GM23248 (cell line): ENCODE data around the gene EDA. TPM values are rescaled to one million over a fixed set of nuclear protein-coding genes. Genes with fewer than 3 reads are reported as not detected.

Experiments
- DNase-seq: peaks from one replicate; pipeline ENCODE4 v3.0.0-alpha.2; 2015
- H2AFZ ChIP-seq: fragments of 200-600 bp; sonication (generic); 2 replicates; pipeline ENCODE4 v1.6.1; 2016; ENCODE audit warnings: antibody characterized with exemption
- H3F3A ChIP-seq: fragments of 200-600 bp; sonication (generic); 2 replicates; pipeline ENCODE4 v1.6.1; 2016; ENCODE audit warnings: mild to moderate bottlenecking, antibody characterized with exemption, mixed run types; ENCODE audit not compliant: insufficient read depth
- H3K27ac ChIP-seq: fragments of 200-600 bp; sonication (generic); 2 replicates; pipeline ENCODE4 v1.5.1; 2016; ENCODE audit warnings: mild to moderate bottlenecking
- H3K27me3 ChIP-seq: fragments of 200-600 bp; sonication (generic); replicated peaks from 2 replicates; pipeline ENCODE4 v1.6.1; 2016; ENCODE audit warnings: mild to moderate bottlenecking; ENCODE audit not compliant: insufficient read depth
- H3K36me3 ChIP-seq: fragments of 200-600 bp; sonication (generic); 2 replicates; pipeline ENCODE4 v1.6.1; 2016; ENCODE audit warnings: low read depth, mild to moderate bottlenecking
- H3K4me1 ChIP-seq: fragments of 200-600 bp; sonication (generic); 2 replicates; pipeline ENCODE4 v1.6.1; 2016; ENCODE audit warnings: mild to moderate bottlenecking; ENCODE audit not compliant: insufficient read depth
- H3K4me2 ChIP-seq: fragments of 200-600 bp; sonication (generic); one replicate; pipeline ENCODE4 v1.6.1; 2016; ENCODE audit warnings: mild to moderate bottlenecking; ENCODE audit not compliant: unreplicated experiment
- H3K4me3 ChIP-seq: fragments of 200-600 bp; sonication (generic); 2 replicates; pipeline ENCODE4 v1.5.1; 2016; ENCODE audit warnings: mild to moderate bottlenecking
- H3K79me2 ChIP-seq: fragments of 200-600 bp; sonication (generic); 2 replicates; pipeline ENCODE4 v1.6.1; 2016; ENCODE audit warnings: mild to moderate bottlenecking; ENCODE audit not compliant: insufficient read depth
- H3K9ac ChIP-seq: fragments of 200-600 bp; sonication (generic); 2 replicates; pipeline ENCODE4 v1.6.1; 2016; ENCODE audit warnings: mild to moderate bottlenecking
- H3K9me2 ChIP-seq: fragments of 200-600 bp; sonication (generic); 2 replicates; pipeline ENCODE4 v1.6.1; 2016; ENCODE audit warnings: mixed run types, mild to moderate bottlenecking, moderate library complexity; ENCODE audit not compliant: insufficient read depth
- H3K9me3 ChIP-seq: fragments of 200-600 bp; sonication (generic); one replicate; pipeline ENCODE4 v1.6.1; 2017; ENCODE audit warnings: low read depth
- H4K20me1 ChIP-seq: fragments of 200-600 bp; sonication (generic); 2 replicates; pipeline ENCODE4 v1.6.0; 2016; ENCODE audit not compliant: insufficient read depth
- EZH2 ChIP-seq: fragments of 200-600 bp; sonication (generic); IDR thresholded peaks from 2 replicates; pipeline ENCODE4 v1.6.1; 2018; ENCODE audit warnings: antibody characterized with exemption, mild to moderate bottlenecking; ENCODE audit not compliant: insufficient read depth, poor library complexity, severe bottlenecking
- EZH2phosphoT487 ChIP-seq: fragments of 200-600 bp; sonication (generic); IDR thresholded peaks from 2 replicates; pipeline ENCODE4 v1.6.1; 2018; ENCODE audit warnings: antibody characterized with exemption, moderate library complexity, mild to moderate bottlenecking, low read depth; ENCODE audit not compliant: insufficient read depth
- WGBS, 2 experiments: methylation state at CpG; one replicate each; pipeline ENCODE4 v1.1.6; 2015 to 2017; ENCODE audit warnings: low lambda C conversion rate in 2 of 2, low coverage in 1 of 2; ENCODE audit errors: missing lambda C conversion rate in 2 of 2; 5-methylcytosine and 5-hydroxymethylcytosine counted together
- in situ Hi-C: fragments of 300-500 bp; cut with MboI; formaldehyde crosslinking; loops from 2 replicates; pipeline ENCODE4 v1.15.0; 2020
- microRNA-seq: library from miRNA; unstranded; fragments of <30 nt; microRNA quantifications from one replicate; pipeline ENCODE4, GENCODE V29; 2016; ENCODE audit warnings: borderline number of aligned reads
- polyA plus RNA-seq: library from polyadenylated mRNA; unstranded; fragments of >200 nt; fragmentation: Nextera tagmentation; extraction: Ambion mirVana; gene quantifications from 2 replicates; pipeline ENCODE4 v1.2.1, GENCODE V29; 2016
- small RNA-seq: library from RNA; depleted of rRNA; stranded (forward); fragments of <200 nt; gene quantifications from one replicate; pipeline ENCODE3, GENCODE V24; 2014; ENCODE audit warnings: low read depth, low replicate concordance
- total RNA-seq: library from RNA; depleted of rRNA; stranded (reverse); fragments of >200 nt; shearing (Covaris generic); gene quantifications from 2 replicates; pipeline ENCODE4 v1.2.3, GENCODE V29; 2014; rRNA removed

Gene EDA
- total and polyA plus RNA-seq, 2 experiments from 2014 or later = 0.11 TPM; not detected in 1

DNA sequence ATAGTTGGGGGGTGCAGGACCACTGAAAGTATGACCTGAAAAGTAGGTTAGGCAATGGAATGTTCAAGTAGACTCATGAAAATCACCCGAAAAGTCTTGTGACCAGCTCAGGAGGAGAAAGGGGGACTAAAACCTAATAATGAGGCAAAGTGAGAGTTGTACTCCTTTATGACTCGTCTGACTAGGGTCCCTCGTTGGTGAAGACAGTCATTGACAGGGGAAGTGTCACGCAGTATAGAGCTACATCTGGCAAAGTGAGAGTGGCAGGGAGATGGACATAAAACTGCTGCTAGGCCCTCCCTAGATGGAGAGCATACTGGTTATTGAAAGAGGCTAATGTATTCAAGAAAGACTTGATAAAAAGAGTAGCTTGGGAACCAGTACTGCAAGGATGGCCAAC lies 466.8 kb downstream of the EDA start:
- H3K27me3 ChIP-seq = no peaks in the 10 kb centered on the region
- H3K36me3 ChIP-seq = no peaks in the 10 kb centered on the region
- DNase-seq = no peak
- no peaks in the 10 kb centered on the region for H3K79me2 ChIP-seq
- H3K4me1 ChIP-seq = peaks cover 3% of the 10 kb centered on the region; the same call in 1 of the 2 replicates
- H3K9ac ChIP-seq = no peak overlapping the region
- H3F3A ChIP-seq = no peaks in the 10 kb centered on the region
- H3K9me3 ChIP-seq = no peaks in the 10 kb centered on the region
- no peak overlapping the region for H2AFZ ChIP-seq
- H3K4me3 ChIP-seq = no peak overlapping the region
- 68 to 75% methylated on average over 4 of the region's 4 CpGs for WGBS, 2 experiments
- TF ChIP-seq EZH2phosphoT487 (no peak), EZH2 (no peak)
- in situ Hi-C loops = loop anchor here (25.0 kb wide), 1 partner anchor 545 kb away; no protein-coding TSS in a partner anchor
- H3K9me2 ChIP-seq = no peaks in the 10 kb centered on the region
- H4K20me1 ChIP-seq = no peaks in the 10 kb centered on the region
- H3K4me2 ChIP-seq = no peak overlapping the region
- H3K27ac ChIP-seq = no peak overlapping the region

GRCh38 chrX:70084592-70085240 lies 468.8 kb downstream of the EDA start:
- H3K27me3 ChIP-seq = no peaks in the 10 kb centered on the region
- peaks cover 12% of the 10 kb centered on the region for H3K4me1 ChIP-seq
- in situ Hi-C loops = loop anchor here (25.0 kb wide), 1 partner anchor 547 kb away; no protein-coding TSS in a partner anchor
- H3K4me2 ChIP-seq = no peak overlapping the region
- H3K9me3 ChIP-seq = no peaks in the 10 kb centered on the region
- H3K36me3 ChIP-seq = no peaks in the 10 kb centered on the region
- H2AFZ ChIP-seq = no peak overlapping the region
- H3K4me3 ChIP-seq = no peak overlapping the region
- WGBS, 2 experiments = 20 to 29% methylated on average over 5 of the region's 5 CpGs
- TF ChIP-seq EZH2phosphoT487 (no peak), EZH2 (no peak)
- H3K9me2 ChIP-seq = no peaks in the 10 kb centered on the region
- no peak overlapping the region for H3K9ac ChIP-seq
- no peaks in the 10 kb centered on the region for H4K20me1 ChIP-seq
- H3K79me2 ChIP-seq = no peaks in the 10 kb centered on the region
- no peaks in the 10 kb centered on the region for H3F3A ChIP-seq
- no peak for DNase-seq
- H3K27ac ChIP-seq = no peak overlapping the region

DNA sequence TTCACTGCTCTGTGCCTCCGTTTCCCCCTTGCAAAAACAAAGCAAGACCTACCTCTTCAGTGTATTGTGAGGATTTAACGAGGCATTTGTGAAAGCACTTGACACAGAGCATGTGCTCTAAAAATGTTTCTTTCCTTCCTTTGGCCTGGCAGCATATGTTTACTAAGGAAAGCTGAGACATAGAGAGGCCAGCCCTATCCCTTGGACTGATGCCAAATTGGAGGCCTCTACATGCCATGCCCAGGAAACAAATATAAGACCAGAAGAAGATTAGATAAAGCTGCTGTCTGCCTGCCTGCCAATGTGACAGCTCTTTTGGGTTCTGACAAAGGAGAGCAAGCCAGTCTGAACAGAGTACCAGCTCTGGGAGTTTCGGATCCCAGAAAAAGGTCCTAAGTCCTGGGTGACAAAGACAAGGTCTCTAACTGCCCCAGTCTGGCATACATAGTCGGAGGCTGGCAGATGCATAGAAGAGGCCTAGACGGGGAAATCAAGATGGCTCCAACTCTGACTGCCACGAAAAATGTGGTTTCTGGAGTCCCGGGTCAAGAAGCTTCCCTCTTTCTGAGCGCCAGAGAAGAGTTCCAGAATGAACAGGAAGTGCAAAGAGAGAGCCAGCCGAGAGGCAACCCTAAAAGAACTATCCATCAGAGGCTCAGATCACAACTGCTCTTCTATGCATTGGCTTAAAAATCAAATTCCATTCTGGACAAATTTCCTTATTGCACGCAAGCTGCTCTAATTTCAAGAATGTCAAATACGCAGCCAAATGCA lies 472.1 kb downstream of the EDA start:
- Histone ChIP-seq H3K4me1 (peaks cover 22% of the 10 kb centered on the region), H3K27ac (peak overlapping the region; percentile 71), H3K4me2 (no peak overlapping the region), H3K4me3 (no peak overlapping the region), H3F3A (peaks cover 7% of the 10 kb centered on the region; the same call in 1 of the 2 replicates), H3K9me3 (no peaks in the 10 kb centered on the region), H3K27me3 (no peaks in the 10 kb centered on the region), H2AFZ (peak overlapping the region; percentile 82), H3K9ac (0 out of 2 replicates have a peak overlapping the region, but pooled peaks have one; percentile 36), H3K9me2 (no peaks in the 10 kb centered on the region), H3K79me2 (no peaks in the 10 kb centered on the region), H3K36me3 (no peaks in the 10 kb centered on the region), H4K20me1 (no peaks in the 10 kb centered on the region)
- 10 to 12% methylated on average over 9 to 11 of the region's 11 CpGs for WGBS, 2 experiments
- no peak for TF ChIP-seq EZH2
- DNase-seq = peak; percentile 50
- in situ Hi-C loops = loop anchor here (25.0 kb wide), 1 partner anchor 551 kb away; no protein-coding TSS in a partner anchor

DNA sequence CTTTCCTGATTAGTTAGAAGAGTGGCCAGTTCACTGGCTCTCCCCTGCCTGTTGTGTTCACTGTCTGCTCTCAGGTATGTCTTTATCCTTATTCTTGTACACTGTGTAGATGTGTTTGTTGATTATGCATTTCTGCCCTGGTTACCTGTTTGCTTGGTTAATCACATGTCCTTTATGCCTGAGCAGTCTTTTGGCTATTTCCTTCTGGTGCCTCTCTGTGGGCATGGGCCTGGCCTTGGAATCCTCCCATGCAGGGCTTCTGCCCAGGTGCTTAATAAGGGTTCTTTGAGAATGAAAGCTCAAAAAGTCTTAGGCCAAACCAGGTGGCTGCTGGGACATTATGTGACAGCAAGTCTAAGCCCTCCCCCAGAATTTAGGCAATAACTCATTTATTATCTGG lies 472.8 kb downstream of the EDA start:
- Histone ChIP-seq H3K9ac (no peak overlapping the region), H4K20me1 (no peaks in the 10 kb centered on the region)
- in situ Hi-C loops = loop anchor here (25.0 kb wide), 1 partner anchor 551 kb away; no protein-coding TSS in a partner anchor

More for the DNA sequence above, 472.8 kb downstream of the EDA start:
- no peaks in the 10 kb centered on the region for H3K27me3 ChIP-seq
- TF ChIP-seq EZH2phosphoT487 (no peak), EZH2 (no peak)
- H3F3A ChIP-seq = peaks cover 7% of the 10 kb centered on the region; the same call in 1 of the 2 replicates
- no peak overlapping the region for H3K27ac ChIP-seq
- no peak for DNase-seq
- no peak overlapping the region for H3K4me2 ChIP-seq
- no peak overlapping the region; the same call in 1 of the 2 replicates for H2AFZ ChIP-seq
- H3K4me1 ChIP-seq = peaks cover 22% of the 10 kb centered on the region
- H3K36me3 ChIP-seq = no peaks in the 10 kb centered on the region
- no peak overlapping the region for H3K4me3 ChIP-seq
- no peaks in the 10 kb centered on the region for H3K9me3 ChIP-seq
- no peaks in the 10 kb centered on the region for H3K9me2 ChIP-seq
- no peaks in the 10 kb centered on the region for H3K79me2 ChIP-seq

Small RNA genes lying within 50 kb of the gene (microRNA-seq; reads per million reads assigned to microRNA genes)
- gene MIR676 = not detected

Small RNA genes lying within 50 kb of the gene (small RNA-seq; reads per million reads assigned to genes)
- gene MIR676 = not detected
- not detected for gene RF00012

Other genes starting within 250 kb of the EDA start
- not detected in 2 replicates for gene NALF2, start 111.8 kb upstream of the EDA start, total RNA-seq
- not detected in 2 replicates for gene NALF2, start 111.8 kb upstream of the EDA start, polyA plus RNA-seq